HEK293 (cell line): ENCODE data around the gene INSIG2.

Experiments
- CTCF ChIP-seq: fragments of 450-650 bp; formaldehyde crosslinking; IDR thresholded peaks from 2 replicates; pipeline ENCODE4 v1.5.1; 2016; ENCODE audit warnings: missing biosample characterization, missing genetic modification characterization
- ZBTB8A ChIP-seq: fragments of 450-650 bp; formaldehyde crosslinking; IDR thresholded peaks from 2 replicates; pipeline ENCODE4 v1.5.1; 2016; ENCODE audit warnings: missing biosample characterization, missing genetic modification characterization
- ZNF155 ChIP-seq: fragments of 450-650 bp; formaldehyde crosslinking; IDR thresholded peaks from 2 replicates; pipeline ENCODE4 v1.5.1; 2016; ENCODE audit warnings: missing biosample characterization, missing genetic modification characterization
- ZNF24 ChIP-seq: fragments of 450-650 bp; formaldehyde crosslinking; IDR thresholded peaks from 2 replicates; pipeline ENCODE4 v1.5.1; 2016; ENCODE audit warnings: missing biosample characterization, missing genetic modification characterization
- ZNF302 ChIP-seq: fragments of 450-650 bp; formaldehyde crosslinking; IDR thresholded peaks from 2 replicates; pipeline ENCODE4 v1.5.1; 2016; ENCODE audit warnings: missing biosample characterization, missing genetic modification characterization, low read depth
- ZNF660 ChIP-seq: fragments of 450-650 bp; IDR thresholded peaks from 2 replicates; pipeline ENCODE4 v1.5.1; 2018; ENCODE audit warnings: missing biosample characterization, mild to moderate bottlenecking, missing genetic modification characterization
- ZSCAN18 ChIP-seq: fragments of 450-650 bp; formaldehyde crosslinking; IDR thresholded peaks from 2 replicates; pipeline ENCODE4 v1.5.1; 2016; ENCODE audit warnings: missing biosample characterization, missing genetic modification characterization

GRCh38 chr2:118077636-118078247, 10.5 kb upstream of the INSIG2 start:
- TF ChIP-seq ZNF302 (tag by site-specific recombination) (no peak), CTCF (no peak), ZSCAN18 (tag by site-specific recombination) (no peak), ZNF24 (no peak), ZNF660 (no peak), ZBTB8A (tag by site-specific recombination) (no peak), ZNF155 (tag by site-specific recombination) (no peak)
